CD4-positive, CD25-positive, alpha-beta regulatory T cell (primary cell): ENCODE results near the gene KIF26B. TPM values are rescaled to one million over a fixed set of nuclear protein-coding genes. Genes with fewer than 3 reads are reported as not detected.

Source experiments
- ATAC-seq, 2 donors: fragments of 150-1000 bp; cut with Tn5 transposase; one replicate each; pipeline ENCODE4 v1.10.0; 2021; ENCODE audit warnings: low read depth in 2 of 2, moderate number of reproducible peaks in 2 of 2, moderate library complexity in 1 of 2
- DNase-seq, 3 donors: peaks; one replicate each; pipeline versions ENCODE4 v3.0.0 to v3.0.0-alpha.2; 2012 to 2022; ENCODE audit warnings: mixed read lengths in 1 of 3
- H3K27ac ChIP-seq: one replicate; pipeline ENCODE4 v1.7.0; 2013; ENCODE audit warnings: mild to moderate bottlenecking, low read length; ENCODE audit not compliant: insufficient read depth, poor library complexity, severe bottlenecking
- H3K27me3 ChIP-seq: one replicate; pipeline ENCODE4 v1.7.0; 2013; ENCODE audit warnings: low read length; ENCODE audit not compliant: control insufficient read depth, insufficient read depth
- H3K36me3 ChIP-seq: one replicate; pipeline ENCODE4 v1.7.0; 2013; ENCODE audit warnings: mild to moderate bottlenecking, low read length, moderate library complexity; ENCODE audit not compliant: control insufficient read depth, insufficient read depth
- H3K4me1 ChIP-seq: 2 replicates; pipeline ENCODE4 v1.7.0; 2013; ENCODE audit warnings: mild to moderate bottlenecking, low read length; ENCODE audit not compliant: insufficient read depth, control insufficient read depth, poor library complexity, severe bottlenecking
- H3K4me3 ChIP-seq: one replicate; pipeline ENCODE4 v1.7.0; 2013; ENCODE audit warnings: low read depth, mild to moderate bottlenecking, low read length, moderate library complexity
- H3K9me3 ChIP-seq, 2 experiments: 1 replicate in 1 of 2; 2 replicates in 1 of 2; pipeline ENCODE4 v1.7.0; 2013; ENCODE audit warnings: low read length in 2 of 2, mild to moderate bottlenecking in 1 of 2, moderate library complexity in 1 of 2; ENCODE audit not compliant: control insufficient read depth in 2 of 2
- H3K27ac Mint-ChIP-seq, 3 donors: one replicate each; pipeline ENCODE4 v1.8.0; 2020 to 2022; ENCODE audit warnings: mild to moderate bottlenecking in 3 of 3, mixed read lengths in 3 of 3, moderate library complexity in 2 of 3
- H3K27me3 Mint-ChIP-seq: one replicate; pipeline ENCODE4 v1.8.0; 2022; ENCODE audit warnings: mild to moderate bottlenecking, mixed read lengths
- H3K36me3 Mint-ChIP-seq: one replicate; pipeline ENCODE4 v1.8.0; 2020; ENCODE audit warnings: mixed read lengths
- H3K4me1 Mint-ChIP-seq, 4 donors: one replicate each; pipeline ENCODE4 v1.8.0; 2020 to 2022; ENCODE audit warnings: mixed read lengths in 4 of 4, mild to moderate bottlenecking in 1 of 4
- H3K4me3 Mint-ChIP-seq, 4 donors: one replicate each; pipeline ENCODE4 v1.8.0; 2020 to 2022; ENCODE audit warnings: mild to moderate bottlenecking in 4 of 4, mixed read lengths in 4 of 4, moderate library complexity in 3 of 4
- H3K9me3 Mint-ChIP-seq, 7 donors: one replicate each; pipeline ENCODE4 v1.8.0; 2020 to 2022; ENCODE audit warnings: mixed read lengths in 7 of 7, mild to moderate bottlenecking in 3 of 7, moderate library complexity in 2 of 7
- polyA plus RNA-seq, 4 donors: library from polyadenylated mRNA; unstranded; fragments of 300-500 nt; fragmentation: Illumina TruSeq; gene quantifications; one replicate each; pipeline ENCODE4 v1.2.3, GENCODE V29; 2021
- total RNA-seq: library from RNA; stranded (reverse); gene quantifications from one replicate; pipeline ENCODE4 v1.2.3, GENCODE V29; 2022

The KIF26B gene
- total and polyA plus RNA-seq, 5 donors from 2014 or later, result not detected

DNA sequence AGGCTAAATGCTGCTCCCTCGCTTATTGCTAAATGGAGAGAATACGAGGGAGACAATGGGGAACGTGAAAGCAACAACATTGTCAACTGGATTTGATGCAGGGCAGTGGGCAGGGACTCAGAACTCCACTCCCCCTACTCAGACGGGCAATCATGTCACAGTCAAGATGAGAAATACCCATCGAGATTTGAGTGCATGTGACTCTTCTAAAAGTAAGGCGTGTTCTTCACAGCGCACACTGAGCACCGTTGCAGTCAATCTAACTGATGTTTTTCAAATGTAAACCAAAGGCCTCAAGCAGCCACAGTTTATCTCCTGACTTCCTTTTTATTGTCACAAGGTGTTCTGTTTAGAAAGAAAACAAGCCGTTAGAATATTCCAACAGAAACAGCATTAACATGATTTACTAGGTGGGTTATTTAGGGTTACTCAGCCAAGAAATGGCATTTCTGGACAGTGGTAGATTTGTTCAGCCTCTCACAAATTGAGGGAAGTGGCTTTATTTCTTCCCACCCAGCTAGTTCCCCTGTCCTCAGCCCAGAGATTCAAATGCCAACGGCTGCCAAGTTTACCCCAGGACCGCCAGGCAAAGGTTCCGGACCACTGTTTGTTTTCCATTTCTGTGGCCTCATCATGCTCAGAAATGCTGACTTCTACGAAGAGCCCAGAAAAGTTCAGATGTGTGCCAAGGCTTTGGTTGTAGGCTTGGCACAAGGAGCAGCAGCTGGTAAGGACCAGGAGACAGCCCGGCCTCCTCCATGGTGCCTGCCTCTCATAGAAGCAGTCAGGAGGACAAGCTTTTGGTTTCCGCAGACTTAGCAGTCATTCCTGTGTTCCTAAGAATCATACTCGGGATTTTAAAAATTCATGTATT lies 171.4 kb downstream of the KIF26B start:
- DNase-seq, result no peak
- Histone ChIP-seq H3K27ac (no peak overlapping the region), H3K9me3 (no peaks in the 10 kb centered on the region), H3K27me3 (no peaks in the 10 kb centered on the region), H3K4me3 (no peak overlapping the region), H3K36me3 (no peaks in the 10 kb centered on the region), H3K4me1 (no peaks in the 10 kb centered on the region)
- no peak for ATAC-seq
- H3K36me3 Mint-ChIP-seq, result no peaks in the 10 kb centered on the region
- no peak overlapping the region for H3K4me3 Mint-ChIP-seq
- H3K27me3 Mint-ChIP-seq, result peaks cover 7% of the 10 kb centered on the region
- H3K27ac Mint-ChIP-seq, result no peak overlapping the region
- H3K4me1 Mint-ChIP-seq, result no peaks in the 10 kb centered on the region
- H3K9me3 Mint-ChIP-seq, result peaks cover 0 to 4% (median 0%) of the 10 kb centered on the region in 7 donors

DNA sequence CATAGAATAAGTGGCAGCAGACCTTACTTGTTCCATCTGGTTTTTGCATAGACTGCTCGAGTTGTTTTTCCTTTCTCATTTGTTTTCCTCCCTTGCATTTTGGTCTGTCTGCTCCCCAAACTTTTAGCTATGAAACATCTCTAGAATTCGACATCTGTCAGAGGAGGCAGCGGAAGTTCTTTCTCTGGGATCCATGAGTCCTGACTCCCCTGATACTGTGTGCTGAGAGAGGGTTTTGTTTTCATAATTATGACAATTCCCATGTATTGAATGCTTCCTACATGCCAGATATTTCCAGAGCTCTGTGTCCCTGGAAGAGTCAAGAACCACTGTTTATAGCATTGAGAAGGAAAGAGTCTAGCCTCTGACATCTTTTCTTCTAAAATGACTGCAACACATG lies 172.6 kb downstream of the KIF26B start:
- no peaks in the 10 kb centered on the region for H3K4me1 Mint-ChIP-seq
- H3K36me3 ChIP-seq, result no peaks in the 10 kb centered on the region
- H3K36me3 Mint-ChIP-seq, result no peaks in the 10 kb centered on the region
- H3K27me3 ChIP-seq, result no peaks in the 10 kb centered on the region
- no peak overlapping the region for H3K27ac Mint-ChIP-seq
- no peak overlapping the region for H3K4me3 Mint-ChIP-seq
- H3K27ac ChIP-seq, result no peak overlapping the region
- peaks cover 7% of the 10 kb centered on the region for H3K27me3 Mint-ChIP-seq
- H3K4me1 ChIP-seq, result no peaks in the 10 kb centered on the region
- H3K4me3 ChIP-seq, result no peak overlapping the region
- no peak for ATAC-seq
- peaks cover 0 to 4% (median 0%) of the 10 kb centered on the region in 7 donors for H3K9me3 Mint-ChIP-seq
- no peak for DNase-seq
- H3K9me3 ChIP-seq, result no peaks in the 10 kb centered on the region

DNA sequence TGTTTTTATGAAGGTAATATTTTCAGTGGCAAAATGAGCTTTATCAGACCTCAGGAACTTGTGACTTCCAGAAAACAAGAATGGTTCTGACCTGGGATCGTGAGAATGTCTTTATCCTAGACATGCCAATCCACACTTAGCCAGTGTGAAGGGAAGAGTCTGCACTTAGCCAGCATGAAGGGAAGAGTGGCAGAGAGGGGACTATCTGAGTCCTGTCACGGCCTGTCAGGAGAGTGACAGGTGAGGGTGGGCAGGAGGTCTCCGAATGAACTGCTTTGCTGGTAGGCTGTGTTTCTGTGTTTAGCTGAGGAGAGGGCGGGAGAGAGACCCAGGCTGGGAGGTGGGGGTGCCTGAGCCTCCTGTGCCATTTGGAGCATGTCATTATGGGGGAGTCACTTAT lies 173.1 kb downstream of the KIF26B start:
- Histone ChIP-seq H3K27me3 (no peaks in the 10 kb centered on the region), H3K9me3 (no peaks in the 10 kb centered on the region), H3K27ac (no peak overlapping the region), H3K4me1 (no peaks in the 10 kb centered on the region), H3K4me3 (no peak overlapping the region), H3K36me3 (no peaks in the 10 kb centered on the region)
- Mint-ChIP-seq H3K4me3 (no peak overlapping the region), H3K9me3 (peaks cover 0 to 4% (median 0%) of the 10 kb centered on the region in 7 donors), H3K27ac (peak overlapping the region in 1 of 3 donors; percentile 67), H3K36me3 (no peaks in the 10 kb centered on the region), H3K27me3 (peaks cover 7% of the 10 kb centered on the region), H3K4me1 (no peaks in the 10 kb centered on the region)
- DNase-seq (no peak), ATAC-seq (no peak)

DNA sequence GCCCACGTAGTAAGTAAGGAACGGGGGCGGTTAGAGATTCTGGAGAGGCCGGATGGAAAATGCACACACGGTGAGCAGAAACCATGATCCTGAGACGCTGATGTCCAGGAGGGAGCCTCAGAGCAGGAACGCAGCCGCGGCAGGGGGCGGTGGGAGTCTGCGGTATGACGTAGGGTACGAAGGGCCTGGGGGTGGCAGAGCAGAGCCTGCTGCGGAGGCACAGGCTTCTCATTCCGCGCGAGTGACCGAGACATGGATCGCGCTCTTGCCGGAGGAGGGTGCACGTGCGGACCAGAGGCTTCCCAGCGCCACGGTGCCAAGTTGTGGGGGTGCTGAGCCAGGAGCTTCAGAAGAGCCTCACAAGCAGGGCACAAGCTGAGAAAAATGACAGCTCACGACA lies 176.2 kb downstream of the KIF26B start:
- DNase-seq (no peak), ATAC-seq (no peak)
- H3K4me1 Mint-ChIP-seq, result no peaks in the 10 kb centered on the region
- Histone ChIP-seq H3K27me3 (no peaks in the 10 kb centered on the region), H3K27ac (no peak overlapping the region), H3K4me1 (no peaks in the 10 kb centered on the region), H3K9me3 (no peaks in the 10 kb centered on the region), H3K36me3 (no peaks in the 10 kb centered on the region), H3K4me3 (no peak overlapping the region)
- H3K4me3 Mint-ChIP-seq, result no peak overlapping the region
- no peaks in the 10 kb centered on the region for H3K36me3 Mint-ChIP-seq
- H3K9me3 Mint-ChIP-seq, result peaks cover 0 to 4% (median 0%) of the 10 kb centered on the region in 7 donors
- H3K27ac Mint-ChIP-seq, result no peak overlapping the region
- peaks cover 7% of the 10 kb centered on the region for H3K27me3 Mint-ChIP-seq

DNA sequence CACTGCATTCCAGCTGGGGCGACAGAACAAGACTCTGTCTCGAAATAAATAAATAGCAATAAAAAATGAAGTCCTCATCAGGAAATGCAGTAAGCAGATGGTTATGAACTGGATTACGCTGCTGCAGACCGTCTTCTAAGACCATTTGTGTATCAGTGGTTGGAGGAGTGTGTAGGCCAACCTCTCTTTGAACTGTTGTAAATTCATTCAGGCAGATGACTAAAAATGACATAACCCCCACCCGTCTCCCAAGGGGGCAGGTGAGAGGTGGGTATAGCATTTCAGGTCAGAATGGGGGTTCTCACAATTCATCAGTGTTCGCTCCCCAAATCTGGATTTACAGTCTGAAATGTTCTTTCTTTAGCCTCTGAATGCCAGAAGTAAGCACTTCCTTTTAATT lies 177.3 kb downstream of the KIF26B start:
- H3K27me3 ChIP-seq, result no peaks in the 10 kb centered on the region
- no peaks in the 10 kb centered on the region for H3K9me3 ChIP-seq
- no peaks in the 10 kb centered on the region for H3K36me3 ChIP-seq
- H3K27ac ChIP-seq, result no peak overlapping the region
- H3K4me1 ChIP-seq, result no peaks in the 10 kb centered on the region
- no peaks in the 10 kb centered on the region for H3K4me1 Mint-ChIP-seq
- no peaks in the 10 kb centered on the region for H3K36me3 Mint-ChIP-seq
- H3K27me3 Mint-ChIP-seq, result peaks cover 7% of the 10 kb centered on the region
- ATAC-seq, result no peak
- no peak overlapping the region for H3K4me3 ChIP-seq
- H3K27ac Mint-ChIP-seq, result no peak overlapping the region
- no peak overlapping the region for H3K4me3 Mint-ChIP-seq
- peaks cover 0 to 4% (median 0%) of the 10 kb centered on the region in 7 donors for H3K9me3 Mint-ChIP-seq
- DNase-seq, result no peak

DNA sequence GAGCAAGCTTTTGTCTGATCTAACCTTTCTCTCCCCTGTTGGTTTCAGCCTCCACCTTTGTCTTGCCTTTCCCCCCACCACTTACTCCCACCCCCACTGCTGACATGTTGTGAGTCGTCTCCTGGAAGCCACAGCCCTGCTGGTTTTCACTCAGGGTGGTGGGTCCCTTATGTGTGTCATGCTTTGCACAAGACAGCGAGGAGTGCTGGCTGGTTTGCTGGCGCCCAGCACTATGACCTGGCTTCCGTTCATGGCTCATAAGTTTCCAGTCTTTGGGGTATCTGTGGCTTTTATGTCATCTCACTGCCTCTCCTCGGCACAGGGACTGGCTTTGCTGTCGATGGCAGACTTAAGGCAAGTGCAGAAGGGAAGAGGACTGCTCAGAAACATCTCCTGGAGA lies 177.7 kb downstream of the KIF26B start:
- Mint-ChIP-seq H3K4me3 (no peak overlapping the region), H3K9me3 (peaks cover 0 to 4% (median 0%) of the 10 kb centered on the region in 7 donors), H3K27me3 (peaks cover 4% of the 10 kb centered on the region), H3K36me3 (no peaks in the 10 kb centered on the region), H3K27ac (no peak overlapping the region), H3K4me1 (no peaks in the 10 kb centered on the region)
- H3K9me3 ChIP-seq, result no peaks in the 10 kb centered on the region
- ATAC-seq, result no peak
- no peaks in the 10 kb centered on the region for H3K4me1 ChIP-seq
- no peak for DNase-seq
- no peaks in the 10 kb centered on the region for H3K36me3 ChIP-seq
- no peak overlapping the region for H3K4me3 ChIP-seq
- H3K27me3 ChIP-seq, result no peaks in the 10 kb centered on the region
- no peak overlapping the region for H3K27ac ChIP-seq

DNA sequence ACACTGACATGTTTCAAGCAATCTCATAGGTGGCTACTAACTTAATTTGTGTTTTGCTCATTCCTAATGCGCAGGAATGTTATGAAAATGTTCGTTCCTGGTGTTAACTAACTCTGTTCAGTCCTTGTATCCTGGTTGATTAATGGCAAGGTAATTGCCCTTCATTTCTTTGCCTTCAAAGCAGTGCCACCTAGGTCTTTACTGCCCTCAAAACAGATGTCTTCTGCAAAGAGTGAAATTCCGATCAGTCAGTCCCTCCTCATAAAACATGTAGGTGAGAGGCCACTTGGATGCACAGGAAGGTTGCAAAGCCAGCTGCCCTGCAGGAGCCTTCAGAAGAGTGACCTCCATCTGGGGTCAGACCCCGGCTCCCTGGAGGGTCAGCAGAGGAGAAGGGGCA lies 179.4 kb downstream of the KIF26B start:
- no peaks in the 10 kb centered on the region for H3K27me3 Mint-ChIP-seq
- no peak overlapping the region for H3K4me3 Mint-ChIP-seq
- H3K27ac Mint-ChIP-seq, result no peak overlapping the region
- H3K27ac ChIP-seq, result no peak overlapping the region
- H3K36me3 ChIP-seq, result no peaks in the 10 kb centered on the region
- no peaks in the 10 kb centered on the region for H3K4me1 ChIP-seq
- H3K4me3 ChIP-seq, result no peak overlapping the region
- ATAC-seq (no peak), DNase-seq (no peak)
- no peaks in the 10 kb centered on the region for H3K27me3 ChIP-seq
- peaks cover 0 to 2% (median 0%) of the 10 kb centered on the region in 7 donors for H3K9me3 Mint-ChIP-seq
- H3K9me3 ChIP-seq, result no peaks in the 10 kb centered on the region
- H3K4me1 Mint-ChIP-seq, result peaks cover 0 to 4% (median 1%) of the 10 kb centered on the region in 4 donors
- H3K36me3 Mint-ChIP-seq, result no peaks in the 10 kb centered on the region
